ENCODE measurements around the gene SCN1B.
"Not testable (repeated sequence)": the region's sequence is repeated elsewhere in the genome, so short reads cannot be mapped to it uniquely, and the experiment has no call there.

The SCN1B gene

DNA sequence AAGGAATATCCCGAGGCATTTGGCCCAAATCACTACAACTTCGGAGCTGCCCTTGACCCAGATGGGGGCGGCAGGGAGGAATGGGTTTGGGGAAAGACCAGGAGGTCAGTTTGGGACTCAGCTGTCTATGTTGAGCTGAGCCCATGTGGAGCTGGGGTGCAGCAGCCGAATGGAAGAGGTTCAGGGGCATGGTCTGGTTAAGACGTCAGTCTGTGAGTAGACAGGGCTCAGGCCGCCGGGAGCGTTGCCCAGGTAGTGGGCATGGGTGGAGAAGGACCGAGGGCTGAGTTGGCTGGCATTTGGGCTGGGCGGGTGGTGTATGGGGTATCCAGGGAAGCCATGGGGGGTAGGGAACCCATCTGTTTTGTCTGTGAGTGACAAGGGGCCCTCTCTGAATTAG, 9.3 kb upstream of the SCN1B start:
- Mint-ChIP-seq H3K9me3 (no peaks in the 10 kb centered on the region), H3K27ac (peak overlapping the region; percentile 50), H3K36me3 (ENCODE audit: low read depth) (peaks cover 94% of the 10 kb centered on the region), H3K4me1 (ENCODE audit: low read depth) (peaks cover 11% of the 10 kb centered on the region), H3K4me3 (no peak overlapping the region), H3K27me3 (no peaks in the 10 kb centered on the region)
- DNase-seq: no peak

- Mint-ChIP-seq H3K4me1 (ENCODE audit: low read depth) (peaks cover 11% of the 10 kb centered on the region), H3K4me3 (no peak overlapping the region), H3K27ac (peak overlapping the region; percentile 71), H3K9me3 (no peaks in the 10 kb centered on the region), H3K27me3 (no peaks in the 10 kb centered on the region), H3K36me3 (ENCODE audit: low read depth) (peaks cover 93% of the 10 kb centered on the region)
- DNase-seq: no peak
Observed at GRCh38 chr19:35021596-35021995, 8.7 kb upstream of the SCN1B start.

GRCh38 chr19:35022460-35022859, 7.8 kb upstream of the SCN1B start:
- Mint-ChIP-seq H3K27me3 (no peaks in the 10 kb centered on the region), H3K9me3 (no peaks in the 10 kb centered on the region), H3K27ac (peak overlapping the region; percentile 71), H3K36me3 (ENCODE audit: low read depth) (peaks cover 93% of the 10 kb centered on the region), H3K4me1 (ENCODE audit: low read depth) (peaks cover 8% of the 10 kb centered on the region), H3K4me3 (no peak overlapping the region)
- DNase-seq: no peak

DNA sequence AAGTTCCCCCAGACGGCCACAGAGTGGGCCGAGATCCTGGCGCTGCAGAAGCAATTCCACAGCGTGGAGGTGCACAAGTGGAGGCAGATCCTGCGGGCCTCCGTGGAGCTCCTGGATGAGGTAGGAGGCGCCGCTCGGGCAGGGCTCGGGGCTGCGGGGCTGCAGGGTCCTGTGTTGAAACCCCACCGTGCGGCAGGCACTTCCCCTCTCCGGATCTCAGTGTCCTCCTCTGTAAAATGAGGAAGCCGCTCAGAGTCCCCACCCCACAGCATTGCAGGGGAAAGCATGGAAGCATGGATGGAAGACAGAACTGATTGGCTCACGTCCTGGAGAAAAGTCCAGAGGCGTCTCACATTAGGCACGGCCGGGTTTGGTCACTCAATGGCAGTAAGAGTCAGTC, 6.8 kb upstream of the SCN1B start:
- no peaks in the 10 kb centered on the region for H3K9me3 Mint-ChIP-seq

DNA sequence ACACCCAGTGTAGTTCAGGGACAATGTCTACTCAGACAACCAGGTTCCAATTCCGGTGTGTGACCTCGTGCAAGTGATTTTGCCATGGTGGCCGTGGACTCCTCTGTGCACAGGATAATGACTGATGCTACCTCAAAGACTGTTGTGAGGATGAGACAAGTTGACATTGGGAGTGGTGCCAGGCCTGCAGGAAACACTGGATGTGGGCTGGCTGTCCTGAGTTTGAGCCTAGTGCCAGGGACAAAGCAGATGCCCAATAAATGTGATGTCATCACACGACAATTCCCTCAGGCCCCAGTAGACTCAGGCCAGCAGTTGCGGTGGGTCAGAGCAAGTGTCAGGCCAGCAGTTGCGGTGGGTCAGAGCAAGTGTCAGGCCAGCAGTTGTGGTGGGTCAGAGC, 6.2 kb upstream of the SCN1B start:
- H3K27ac Mint-ChIP-seq: peak overlapping the region; percentile 35
- DNase-seq: no peak
- no peaks in the 10 kb centered on the region for H3K27me3 Mint-ChIP-seq
- H3K4me3 Mint-ChIP-seq: no peak overlapping the region
- H3K9me3 Mint-ChIP-seq: no peaks in the 10 kb centered on the region
- H3K4me1 Mint-ChIP-seq (ENCODE audit: low read depth): peaks cover 7% of the 10 kb centered on the region
- peaks cover 89% of the 10 kb centered on the region for H3K36me3 Mint-ChIP-seq (ENCODE audit: low read depth)

More for the DNA sequence above, 6.8 kb upstream of the SCN1B start:
- Mint-ChIP-seq H3K4me3 (no peak overlapping the region), H3K27ac (no peak overlapping the region), H3K4me1 (ENCODE audit: low read depth) (peaks cover 7% of the 10 kb centered on the region), H3K36me3 (ENCODE audit: low read depth) (peaks cover 94% of the 10 kb centered on the region), H3K27me3 (no peaks in the 10 kb centered on the region)
- DNase-seq: no peak

DNA sequence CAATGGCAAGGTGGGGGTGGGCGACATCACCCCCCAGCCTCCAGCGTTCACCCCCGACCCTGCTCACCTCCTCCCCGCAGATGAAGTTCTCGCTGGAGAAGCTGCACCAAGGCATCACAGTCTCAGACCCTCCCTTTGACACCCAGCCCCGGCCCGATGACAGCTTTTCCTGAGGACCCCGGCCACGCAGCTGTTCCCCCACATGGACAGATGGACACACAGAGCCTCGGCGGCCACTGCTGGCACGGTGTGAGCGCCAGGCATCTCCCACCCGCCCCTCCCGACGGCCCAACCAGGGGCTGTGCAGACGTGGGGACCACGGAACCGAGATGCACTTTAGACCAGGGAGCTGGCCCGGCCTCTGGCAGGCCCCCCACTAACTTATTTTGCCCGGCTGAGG, 4.3 kb upstream of the SCN1B start:
- no peak overlapping the region for H3K4me3 Mint-ChIP-seq
- peaks cover 5% of the 10 kb centered on the region for H3K4me1 Mint-ChIP-seq (ENCODE audit: low read depth)
- H3K27me3 Mint-ChIP-seq: peaks cover under 1% of the 10 kb centered on the region
- H3K27ac Mint-ChIP-seq: peak overlapping the region; percentile 50
- H3K36me3 Mint-ChIP-seq (ENCODE audit: low read depth): peaks cover 71% of the 10 kb centered on the region
- DNase-seq: no peak
- H3K9me3 Mint-ChIP-seq: no peaks in the 10 kb centered on the region

DNA sequence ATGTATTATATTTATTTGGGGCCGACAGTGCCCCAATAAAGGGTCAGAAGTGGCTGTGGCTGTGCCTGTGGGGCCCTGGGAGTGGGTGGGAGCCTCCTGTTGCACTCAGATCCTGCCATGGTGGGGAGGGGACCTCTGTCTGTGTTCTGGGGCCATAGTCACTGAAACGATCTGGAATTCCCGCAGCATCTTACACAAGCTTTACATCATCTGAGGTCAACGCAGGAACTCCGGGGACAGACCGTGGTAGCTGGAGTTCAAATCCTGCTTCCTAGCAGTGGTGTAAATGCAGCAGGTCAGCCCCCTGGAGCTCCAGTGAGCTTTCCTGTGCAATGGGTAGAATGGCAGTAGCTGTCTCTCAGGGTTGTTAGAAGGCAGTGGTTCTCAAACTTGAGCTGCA, 3.9 kb upstream of the SCN1B start:
- DNase-seq: no peak
- Mint-ChIP-seq H3K4me1 (ENCODE audit: low read depth) (peaks cover 9% of the 10 kb centered on the region), H3K27ac (no peak overlapping the region), H3K36me3 (ENCODE audit: low read depth) (peaks cover 66% of the 10 kb centered on the region), H3K27me3 (peaks cover 5% of the 10 kb centered on the region), H3K9me3 (no peaks in the 10 kb centered on the region), H3K4me3 (no peak overlapping the region)

GRCh38 chr19:35027009-35027408, 3.3 kb upstream of the SCN1B start:
- Mint-ChIP-seq H3K4me3 (no peak overlapping the region), H3K4me1 (ENCODE audit: low read depth) (peaks cover 10% of the 10 kb centered on the region), H3K9me3 (no peaks in the 10 kb centered on the region), H3K27ac (peak overlapping the region; percentile 28), H3K36me3 (ENCODE audit: low read depth) (peaks cover 62% of the 10 kb centered on the region), H3K27me3 (peaks cover 10% of the 10 kb centered on the region)
- no peak for DNase-seq

DNA sequence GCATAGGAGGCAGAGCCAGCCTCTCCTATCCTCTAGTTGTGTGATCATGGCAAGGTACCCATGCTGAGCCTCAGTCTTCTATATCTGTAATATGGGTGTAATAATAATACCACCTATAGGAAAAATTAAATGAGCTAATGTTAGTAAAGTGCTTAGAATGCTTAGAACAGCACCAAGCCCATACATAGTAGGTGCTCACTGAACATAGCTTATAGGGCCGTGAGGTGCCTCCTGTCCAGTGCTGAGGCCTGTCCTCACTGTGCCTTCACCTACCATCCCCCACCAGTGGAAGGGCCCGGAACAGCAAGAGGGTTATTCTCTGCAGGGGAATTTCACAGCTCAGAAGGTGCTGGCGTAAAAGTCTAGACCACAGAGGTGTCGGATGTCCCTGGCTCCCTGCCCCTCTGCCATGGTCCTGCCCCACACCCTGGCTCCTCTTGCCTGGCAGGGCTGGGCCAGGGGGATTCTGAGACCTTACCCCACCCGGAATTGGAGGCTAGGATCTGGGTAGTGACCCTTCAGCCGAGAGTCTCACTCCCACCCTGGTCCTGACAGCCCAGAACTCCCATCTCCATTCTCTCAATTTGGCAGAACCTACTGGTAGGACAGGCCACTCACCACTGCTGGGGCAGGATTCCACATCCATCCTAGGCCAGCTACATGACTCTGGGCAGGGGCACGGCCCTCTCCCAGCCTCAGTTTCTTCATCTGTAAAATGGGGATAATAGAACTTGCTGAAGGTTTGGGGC, 2.2 kb upstream of the SCN1B start:
- H3K4me3 Mint-ChIP-seq: no peak overlapping the region
- no peaks in the 10 kb centered on the region for H3K9me3 Mint-ChIP-seq
- DNase-seq: no peak
- peaks cover 54% of the 10 kb centered on the region for H3K36me3 Mint-ChIP-seq (ENCODE audit: low read depth)
- H3K4me1 Mint-ChIP-seq (ENCODE audit: low read depth): peaks cover 10% of the 10 kb centered on the region
- peaks cover 20% of the 10 kb centered on the region for H3K27me3 Mint-ChIP-seq
- H3K27ac Mint-ChIP-seq: peak overlapping the region; percentile 2

GRCh38 chr19:35028600-35028885, 1.7 kb upstream of the SCN1B start:
- Mint-ChIP-seq H3K4me1 (ENCODE audit: low read depth) (peaks cover 10% of the 10 kb centered on the region), H3K36me3 (ENCODE audit: low read depth) (peaks cover 48% of the 10 kb centered on the region), H3K27me3 (peaks cover 25% of the 10 kb centered on the region)
- H3K27ac Mint-ChIP-seq, H3K4me3 Mint-ChIP-seq, DNase-seq, H3K9me3 Mint-ChIP-seq: not testable (repeated sequence)

- Mint-ChIP-seq H3K36me3 (ENCODE audit: low read depth) (peaks cover 41% of the 10 kb centered on the region), H3K27ac (peak overlapping the region; percentile 57), H3K4me1 (ENCODE audit: low read depth) (peaks cover 10% of the 10 kb centered on the region), H3K27me3 (peaks cover 25% of the 10 kb centered on the region)
- not testable (repeated sequence) for DNase-seq, H3K9me3 Mint-ChIP-seq, H3K4me3 Mint-ChIP-seq
Observed at GRCh38 chr19:35029275-35029736, 964 bp upstream of the SCN1B start.

DNA sequence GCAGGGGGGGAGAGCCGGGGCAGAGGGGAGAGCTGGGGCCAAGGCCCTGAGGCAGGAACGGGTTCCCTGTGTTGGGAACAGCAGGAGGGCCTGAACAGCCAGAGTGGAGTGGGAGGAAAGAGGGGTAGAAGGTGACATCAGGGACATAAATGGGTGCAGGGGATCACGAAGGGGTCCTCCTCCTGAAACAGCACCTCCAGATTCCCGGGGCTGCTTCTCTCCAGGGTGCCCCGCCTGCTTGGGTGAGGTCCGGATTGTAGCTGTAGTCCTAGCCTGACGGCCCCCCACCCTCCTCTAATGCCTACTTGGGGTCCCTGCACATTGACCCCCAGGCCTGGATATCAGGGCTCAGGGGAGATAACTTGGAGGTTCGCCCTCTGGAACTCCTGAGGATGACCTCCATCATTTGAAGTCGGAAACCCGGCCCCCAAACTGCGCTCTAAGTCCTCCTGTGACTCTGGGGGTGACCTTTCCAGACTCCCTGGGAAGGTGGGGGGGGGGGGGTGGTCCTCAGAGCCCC, 473 bp upstream of the SCN1B start:
- DNase-seq: no peak
- Mint-ChIP-seq H3K4me3 (peak overlapping the region; percentile 35), H3K4me1 (ENCODE audit: low read depth) (peaks cover 10% of the 10 kb centered on the region), H3K36me3 (ENCODE audit: low read depth) (peaks cover 36% of the 10 kb centered on the region), H3K27ac (no peak overlapping the region), H3K9me3 (no peaks in the 10 kb centered on the region), H3K27me3 (peaks cover 25% of the 10 kb centered on the region)

DNA sequence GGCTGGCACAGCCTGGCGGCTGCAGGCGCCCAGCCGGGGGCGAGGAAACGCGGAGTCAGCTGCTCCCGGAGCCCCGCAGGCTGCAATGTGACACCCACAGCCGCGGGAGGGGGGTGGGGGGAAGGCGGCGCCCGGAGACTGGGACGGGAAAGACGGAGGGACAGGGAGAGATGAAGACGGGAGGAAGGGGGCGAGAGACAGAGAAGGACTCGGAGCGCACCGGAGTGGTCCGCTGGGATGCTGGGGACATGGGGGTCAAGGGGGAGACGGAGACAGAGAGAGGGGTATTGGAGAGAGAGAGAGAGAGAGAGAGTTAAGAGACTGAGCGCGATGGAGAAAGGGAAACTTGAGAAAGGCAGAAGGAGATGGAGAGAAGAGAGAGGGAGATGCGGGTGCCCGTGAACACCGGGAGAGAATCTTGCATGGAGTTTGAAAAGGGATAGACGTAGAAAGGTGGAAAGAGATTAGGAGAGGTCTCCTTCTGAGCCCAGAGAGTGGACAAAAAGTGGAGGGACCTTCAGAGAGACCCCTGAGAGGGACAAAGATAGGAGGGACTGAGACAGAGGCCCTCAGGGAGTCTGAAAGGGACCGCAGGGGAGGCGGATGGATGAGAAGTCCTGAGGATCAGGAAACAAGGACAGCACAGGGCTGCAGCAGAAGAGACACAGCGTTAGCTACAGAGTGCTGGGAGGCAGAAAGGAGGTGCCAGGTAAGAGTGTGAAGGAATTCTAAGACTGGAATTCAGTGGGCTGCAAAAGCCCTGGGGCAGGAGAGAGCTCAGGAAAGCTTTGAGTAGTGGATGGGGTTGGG, 1.0 kb downstream of the SCN1B start:
- H3K27me3 Mint-ChIP-seq: peaks cover 25% of the 10 kb centered on the region
- peaks cover 23% of the 10 kb centered on the region for H3K36me3 Mint-ChIP-seq (ENCODE audit: low read depth)
- peak overlapping the region; percentile 72 for H3K4me3 Mint-ChIP-seq
- DNase-seq: no peak
- peaks cover 10% of the 10 kb centered on the region for H3K4me1 Mint-ChIP-seq (ENCODE audit: low read depth)
- peak overlapping the region; percentile 74 for H3K27ac Mint-ChIP-seq
- no peaks in the 10 kb centered on the region for H3K9me3 Mint-ChIP-seq

GRCh38 chr19:35032356-35032865, 2.1 kb downstream of the SCN1B start:
- H3K27ac Mint-ChIP-seq: no peak overlapping the region
- DNase-seq: no peak
- no peaks in the 10 kb centered on the region for H3K9me3 Mint-ChIP-seq
- H3K27me3 Mint-ChIP-seq: peaks cover 25% of the 10 kb centered on the region
- no peak overlapping the region for H3K4me3 Mint-ChIP-seq
- H3K36me3 Mint-ChIP-seq (ENCODE audit: low read depth): peaks cover 11% of the 10 kb centered on the region
- H3K4me1 Mint-ChIP-seq (ENCODE audit: low read depth): peaks cover 10% of the 10 kb centered on the region
